ENCODE results near the gene GJC3. TPM values are rescaled to one million over a fixed set of nuclear protein-coding genes. Genes with fewer than 3 reads are reported as not detected.
"Not testable (repeated sequence)": the region's sequence is repeated elsewhere in the genome, so short reads cannot be mapped to it uniquely, and the experiment has no call there.

GJC3 gene
- total RNA-seq, 3 donors from 2014 or later: 0.80 to 25.6 (median 6.6) TPM

- intact Hi-C loops (cut with DNase I; ENCODE audit: low total_unique reads): no loop called here
- peak in 1 of 3 donors; percentile 10 for TF ChIP-seq POLR2AphosphoS5 (IDR thresholded peaks at IDR 0.05)
- TF ChIP-seq POLR2A (IDR thresholded peaks at IDR 0.05): no peak
- TF ChIP-seq CTCF (IDR thresholded peaks at IDR 0.05): no peak
- Histone ChIP-seq H3K9me3 (peaks cover 0 to 3% of the 10 kb centered on the region in 2 donors), H3K27me3 (no peaks in the 10 kb centered on the region), H3K4me3 (no peak overlapping the region), H3K27ac (peak overlapping the region; percentile 80 to 82), H3K36me3 (no peaks in the 10 kb centered on the region), H3K4me1 (peaks cover 0 to 5% of the 10 kb centered on the region in 2 donors)
- peak in 1 of 2 donors; percentile 48 for DNase-seq (ENCODE audit: low spot score in 2 of 2)
These were observed 14.4 kb upstream of the GJC3 start for GRCh38 chr7:99943641-99944496.

- Histone ChIP-seq H3K27ac (no peak overlapping the region), H3K36me3 (no peaks in the 10 kb centered on the region), H3K27me3 (no peaks in the 10 kb centered on the region), H3K4me3 (no peak overlapping the region), H3K9me3 (peaks cover 6 to 9% of the 10 kb centered on the region in 2 donors), H3K4me1 (no peaks in the 10 kb centered on the region)
- intact Hi-C loops (cut with DNase I; ENCODE audit: low total_unique reads): no loop called here
- no peak for DNase-seq (ENCODE audit: low spot score in 2 of 2)
- TF ChIP-seq POLR2A (IDR thresholded peaks at IDR 0.05) (no peak), POLR2AphosphoS5 (IDR thresholded peaks at IDR 0.05) (no peak), CTCF (IDR thresholded peaks at IDR 0.05) (no peak)
These were observed 8.9 kb upstream of the GJC3 start for GRCh38 chr7:99938296-99938695.

- H3K36me3 ChIP-seq; H3K27me3 ChIP-seq; H3K9me3 ChIP-seq; intact Hi-C loops (cut with DNase I; ENCODE audit: low total_unique reads); H3K4me1 ChIP-seq; H3K27ac ChIP-seq; H3K4me3 ChIP-seq; DNase-seq (ENCODE audit: low spot score in 2 of 2): not testable (repeated sequence)
These were observed 5.6 kb upstream of the GJC3 start for GRCh38 chr7:99935009-99935408.

- H3K36me3 ChIP-seq: no peaks in the 10 kb centered on the region
- TF ChIP-seq CTCF (IDR thresholded peaks at IDR 0.05) (no peak), POLR2AphosphoS5 (IDR thresholded peaks at IDR 0.05) (no peak), POLR2A (IDR thresholded peaks at IDR 0.05) (no peak)
- H3K4me1 ChIP-seq: peaks cover 0 to 7% of the 10 kb centered on the region in 2 donors
- no peaks in the 10 kb centered on the region for H3K27me3 ChIP-seq
- H3K9me3 ChIP-seq: no peaks in the 10 kb centered on the region
- peak overlapping the region; percentile 50 to 59 for H3K27ac ChIP-seq
- intact Hi-C loops (cut with DNase I; ENCODE audit: low total_unique reads): no loop called here
- DNase-seq (ENCODE audit: low spot score in 2 of 2): no peak
- H3K4me3 ChIP-seq: no peak overlapping the region
These were observed 956 bp upstream of the GJC3 start for GRCh38 chr7:99930376-99930775.

- intact Hi-C loops (cut with DNase I; ENCODE audit: low total_unique reads): no loop called here
- H3K4me1 ChIP-seq: peaks cover 0 to 7% of the 10 kb centered on the region in 2 donors
- H3K9me3 ChIP-seq: no peaks in the 10 kb centered on the region
- peak overlapping the region; percentile 50 to 59 for H3K27ac ChIP-seq
- TF ChIP-seq POLR2A (IDR thresholded peaks at IDR 0.05) (no peak), CTCF (IDR thresholded peaks at IDR 0.05) (peak in 1 of 3 donors; percentile 2)
- no peak for DNase-seq (ENCODE audit: low spot score in 2 of 2)
- peak overlapping the region in 2 of 3 donors; percentile 39 to 61 for H3K4me3 ChIP-seq
- H3K36me3 ChIP-seq: no peaks in the 10 kb centered on the region
- H3K27me3 ChIP-seq: no peaks in the 10 kb centered on the region
These were observed 272 bp upstream of the GJC3 start for GRCh38 chr7:99929730-99930053.
